BJ (cell line): ENCODE data around the gene NTN3. TPM values are rescaled to one million over a fixed set of nuclear protein-coding genes. Genes with fewer than 3 reads are reported as not detected.
"Not testable (repeated sequence)": the region's sequence is repeated elsewhere in the genome, so short reads cannot be mapped to it uniquely, and the experiment has no call there.

Source experiments
- CTCF ChIA-PET: fragments of 350-600 bp; formaldehyde crosslinking; extraction: SDS; loops from one replicate; lab custom pipeline; 2021; ENCODE audit warnings: antibody characterized with exemption, inconsistent platforms; lab: Yijun Ruan, JAX
- POLR2A ChIA-PET: fragments of 300-600 bp; sonication (Branson Sonifier 250); formaldehyde crosslinking; extraction: SDS; loops from one replicate; lab custom pipeline; 2021; ENCODE audit warnings: antibody characterized with exemption; lab: Charles Lee
- DNase-seq: peaks from one replicate; pipeline ENCODE4 v3.0.0-alpha.2; 2011; ENCODE audit warnings: low read depth
- H3K27me3 ChIP-seq: 2 replicates; pipeline ENCODE4 v1.6.0; 2011; ENCODE audit warnings: low read length; ENCODE audit not compliant: control insufficient read depth, insufficient read depth
- H3K36me3 ChIP-seq: 2 replicates; pipeline ENCODE4 v1.5.1; 2011; ENCODE audit warnings: low read length; ENCODE audit not compliant: control insufficient read depth, insufficient read depth
- H3K4me3 ChIP-seq: 2 replicates; pipeline ENCODE4 v1.5.1; 2011; ENCODE audit warnings: low read depth, mild to moderate bottlenecking, control low read depth, low read length
- CTCF ChIP-seq: IDR thresholded peaks from 2 replicates; pipeline ENCODE4 v1.5.1; 2011; ENCODE audit warnings: low read depth, mild to moderate bottlenecking, control low read depth, inconsistent platforms, low read length, moderate library complexity; ENCODE audit not compliant: insufficient read depth
- polyA plus RNA-seq: library from polyadenylated mRNA; depleted of rRNA; stranded (reverse); fragments of >200 nt; gene quantifications from 2 replicates; pipeline ENCODE4 v1.2.3, GENCODE V29; 2011

The NTN3 gene
- polyA plus RNA-seq, 1 experiment = 0.09 TPM

GRCh38 chr16:2436110-2436509 lies 35.0 kb upstream of the NTN3 start:
- no peaks in the 10 kb centered on the region for H3K27me3 ChIP-seq
- no peak for DNase-seq
- H3K4me3 ChIP-seq = no peak overlapping the region
- POLR2A ChIA-PET = no interaction called here
- CTCF ChIA-PET = no interaction called here
- TF ChIP-seq CTCF = no peak
- peaks cover 21% of the 10 kb centered on the region for H3K36me3 ChIP-seq

- peaks cover 23% of the 10 kb centered on the region for H3K36me3 ChIP-seq
- POLR2A ChIA-PET = no interaction called here
- H3K4me3 ChIP-seq = no peak overlapping the region
- no peak for DNase-seq
- TF ChIP-seq CTCF = no peak
- no peaks in the 10 kb centered on the region for H3K27me3 ChIP-seq
- CTCF ChIA-PET = interaction anchor here (1.0 kb wide), 1 partner anchor 15 kb away, joined by 3 read pairs; no protein-coding TSS in a partner anchor
These were observed 33.9 kb upstream of the NTN3 start for GRCh38 chr16:2437032-2437790.

GRCh38 chr16:2438121-2438520 lies 33.0 kb upstream of the NTN3 start:
- H3K4me3 ChIP-seq = no peak overlapping the region
- H3K27me3 ChIP-seq = no peaks in the 10 kb centered on the region
- no peak for TF ChIP-seq CTCF
- POLR2A ChIA-PET = no interaction called here
- H3K36me3 ChIP-seq = peaks cover 18% of the 10 kb centered on the region
- CTCF ChIA-PET = interaction anchor here (1.2 kb wide), 1 partner anchor 20 kb away, joined by 3 read pairs; no protein-coding TSS in a partner anchor
- DNase-seq = no peak

GRCh38 chr16:2439598-2439997 lies 31.5 kb upstream of the NTN3 start:
- ChIA-PET POLR2A (no interaction called here), CTCF (interaction anchor here (1.5 kb wide), 1 partner anchor 61 kb away, joined by 5 read pairs; no protein-coding TSS in a partner anchor)
- no peak for DNase-seq
- peaks cover 16% of the 10 kb centered on the region for H3K36me3 ChIP-seq
- no peak for TF ChIP-seq CTCF
- H3K27me3 ChIP-seq = no peaks in the 10 kb centered on the region
- H3K4me3 ChIP-seq = no peak overlapping the region

- CTCF ChIA-PET = interaction anchor here (0.6 to 1.5 kb wide), 2 partner anchors 60 to 1238 kb away, joined by 4 to 5 read pairs; no protein-coding TSS in a partner anchor
These were observed 29.8 kb upstream of the NTN3 start for GRCh38 chr16:2441143-2441804.

More at GRCh38 chr16:2441143-2441804, 29.8 kb upstream of the NTN3 start:
- H3K36me3 ChIP-seq = peaks cover 22% of the 10 kb centered on the region
- H3K4me3 ChIP-seq, DNase-seq, POLR2A ChIA-PET, H3K27me3 ChIP-seq: not testable (repeated sequence)
